HepG2 (cell line): Measurements from ENCODE around the gene FLAD1. TPM values are rescaled to one million over a fixed set of nuclear protein-coding genes. Genes with fewer than 3 reads are reported as not detected.
A peak's percentile ranks its signal among the peaks of the same experiment; 100 is the strongest.

ENCODE experiments used
- ATAC-seq: fragments of 200-7000 bp; cut with Tn5 transposase; 3 replicates; pipeline ENCODE4 v1.9.1; 2020; ENCODE audit warnings: mild to moderate bottlenecking, moderate library complexity
- BruUV-seq: library from RNA; stranded (reverse); fragments of 400-500 nt; replicated peaks from 2 replicates; lab custom pipeline; 2021; lab: Mats Ljungman, UMichigan
- CTCF ChIA-PET: fragments of 300-600 bp; formaldehyde crosslinking; extraction: SDS; loops from one replicate; lab custom pipeline; 2021; ENCODE audit warnings: low total read pairs, inconsistent platforms, low intra/inter-chr PET ratio; lab: Yijun Ruan, JAX
- POLR2A ChIA-PET: fragments of 350-600 bp; sonication (Branson Sonifier 250); formaldehyde crosslinking; loops from one replicate; lab custom pipeline; 2020; ENCODE audit warnings: antibody characterized with exemption, inconsistent platforms; lab: Yijun Ruan, JAX
- DNase-seq: peaks from one replicate; pipeline ENCODE4 v3.0.0-alpha.2; 2015; ENCODE audit warnings: low spot score
- FAIRE-seq: peaks from 3 replicates; lab custom pipeline; 2011; peaks lifted over from hg19 to GRCh38; lab: Jason Lieb, UNC
- H2AFZ ChIP-seq: one replicate; pipeline ENCODE4 v1.6.1; 2011; ENCODE audit warnings: low read length, inconsistent platforms
- H3K27ac ChIP-seq: fragments of 300-600 bp; 3 replicates; pipeline ENCODE4 v1.8.0; 2011; ENCODE audit warnings: mixed run types, mild to moderate bottlenecking, mixed read lengths, low read length, inconsistent platforms; ENCODE audit not compliant: insufficient read depth; ENCODE audit errors: extremely low read length
- H3K27me3 ChIP-seq, 2 experiments: fragments of 200-600 bp in 1 of 2; 2 replicates in 1 of 2; 3 replicates in 1 of 2; pipeline versions ENCODE4 v1.6.0 to v1.8.0; 2011; ENCODE audit warnings: low read length in 2 of 2, mild to moderate bottlenecking in 2 of 2, moderate library complexity in 2 of 2, inconsistent platforms in 1 of 2; ENCODE audit not compliant: insufficient read depth in 2 of 2, control insufficient read depth in 1 of 2
- H3K36me3 ChIP-seq, 2 experiments: fragments of 200-600 bp in 1 of 2; replicated peaks in 1 of 2; 2 replicates in 1 of 2; 3 replicates in 1 of 2; pipeline versions ENCODE4 v1.5.1 to v1.8.0; 2011; ENCODE audit warnings: low read length in 2 of 2, inconsistent platforms in 1 of 2; ENCODE audit not compliant: insufficient read depth in 2 of 2, control insufficient read depth in 1 of 2
- H3K4me1 ChIP-seq: 2 replicates; pipeline ENCODE4 v1.5.1; 2012; ENCODE audit warnings: low read length, inconsistent platforms; ENCODE audit not compliant: insufficient read depth
- H3K4me2 ChIP-seq: 2 replicates; pipeline ENCODE4 v1.6.0; 2011; ENCODE audit warnings: low read depth, low read length, inconsistent platforms
- H3K4me3 ChIP-seq, 3 experiments: fragments of 200-600 bp in 1 of 3; sonication (generic), shearing (Covaris generic) in 1 of 3; replicated peaks in 1 of 3; 2 replicates each; pipeline ENCODE4 v1.5.1; 2011 to 2016; ENCODE audit warnings: low read length in 3 of 3, inconsistent platforms in 2 of 3, low read depth in 2 of 3, mild to moderate bottlenecking in 2 of 3, control low read depth in 1 of 3, mixed read lengths in 1 of 3; ENCODE audit not compliant: insufficient read depth in 1 of 3
- H3K79me2 ChIP-seq: one replicate; pipeline ENCODE4 v1.6.1; 2011; ENCODE audit warnings: low read length, inconsistent platforms; ENCODE audit not compliant: insufficient read depth
- H3K9ac ChIP-seq: 2 replicates; pipeline ENCODE4 v1.6.0; 2011; ENCODE audit warnings: mild to moderate bottlenecking, low read depth, low read length, inconsistent platforms; ENCODE audit not compliant: insufficient read depth
- H3K9me3 ChIP-seq: 2 replicates; pipeline ENCODE4 v1.5.1; 2012; ENCODE audit warnings: mild to moderate bottlenecking, low read length
- H4K20me1 ChIP-seq: 2 replicates; pipeline ENCODE4 v1.6.0; 2011; ENCODE audit warnings: inconsistent platforms, mild to moderate bottlenecking, low read length, moderate library complexity; ENCODE audit not compliant: insufficient read depth
- ATM ChIP-seq: fragments of 450-650 bp; IDR thresholded peaks from 2 replicates; pipeline ENCODE4 v1.7.1; 2017; ENCODE audit warnings: mild to moderate bottlenecking, borderline replicate concordance
- FOXC1 ChIP-seq: sonication (generic); formaldehyde crosslinking; IDR thresholded peaks from 2 replicates; pipeline ENCODE4 v1.8.0; 2022; ENCODE audit warnings: mild to moderate bottlenecking, missing genetic modification reagents, borderline replicate concordance
- KLF16 ChIP-seq, 2 experiments: sonication (generic) in 1 of 2; formaldehyde crosslinking in 1 of 2; IDR thresholded peaks; 2 replicates each; pipeline versions ENCODE4 v1.6.1 to v1.8.0; 2016 to 2023; ENCODE audit warnings: missing genetic modification reagents in 2 of 2, missing compliant biosample characterization in 1 of 2
- ZNF10 ChIP-seq: sonication (generic); formaldehyde crosslinking; IDR thresholded peaks from 2 replicates; pipeline ENCODE4 v1.4.0; 2020; ENCODE audit warnings: mild to moderate bottlenecking, low read depth, missing genetic modification reagents, borderline replicate concordance
- ZNF207 ChIP-seq: fragments of 450-650 bp; IDR thresholded peaks from 2 replicates; pipeline ENCODE4 v1.6.1; 2016; ENCODE audit warnings: antibody characterized with exemption, borderline replicate concordance
- ZNF543 ChIP-seq: sonication (generic); formaldehyde crosslinking; IDR thresholded peaks from 2 replicates; pipeline ENCODE4 v1.4.0; 2020; ENCODE audit warnings: mild to moderate bottlenecking, missing genetic modification reagents
- ZNF556 ChIP-seq: sonication (generic); formaldehyde crosslinking; IDR thresholded peaks from 2 replicates; pipeline ENCODE4 v1.4.0; 2020; ENCODE audit warnings: mild to moderate bottlenecking, missing genetic modification reagents, borderline replicate concordance
- ZNF670 ChIP-seq: sonication (generic); formaldehyde crosslinking; IDR thresholded peaks from 2 replicates; pipeline ENCODE4 v1.8.0; 2022; ENCODE audit warnings: mild to moderate bottlenecking, missing genetic modification reagents, borderline replicate concordance
- ZSCAN5A ChIP-seq: sonication (generic); formaldehyde crosslinking; IDR thresholded peaks from 2 replicates; pipeline ENCODE4 v1.8.0; 2022; ENCODE audit warnings: mild to moderate bottlenecking, missing genetic modification reagents, borderline replicate concordance
- WGBS: methylation state at CpG from one replicate; pipeline ENCODE4 v1.1.6; 2017; ENCODE audit warnings: low lambda C conversion rate; 5-methylcytosine and 5-hydroxymethylcytosine counted together
- in situ Hi-C: cut with HindIII; loops from 2 replicates; pipeline ENCODE4 v1.10.0; 2017; ENCODE audit warnings: low pct_unique_long_range_greater_than_20kb; ENCODE audit not compliant: extremely low pct_ligation_motif_present
- intact Hi-C: fragments of 100-400 bp; cut with micrococcal nuclease; formaldehyde crosslinking; loops from one replicate; pipeline ENCODE4 v1.10.0; 2022; ENCODE audit not compliant: unreplicated experiment
- polyA plus RNA-seq, 8 experiments: library from polyadenylated mRNA; depleted of rRNA in 3 of 8; stranded (reverse) in 7 of 8; unstranded in 1 of 8; fragments of >200 nt; fragmentation: Illumina TruSeq in 4 of 8; extraction: Trizol in 4 of 8; gene quantifications; 2 replicates each; pipeline versions ENCODE4 v1.2.1 to v1.2.3, GENCODE V29; 2011 to 2016; ENCODE audit warnings: low read depth in 4 of 8, missing spikeins in 1 of 8, mixed read lengths in 1 of 8; ENCODE audit not compliant: insufficient read depth in 1 of 8
- total RNA-seq, 5 experiments: library from RNA; depleted of rRNA; stranded (reverse); fragments of >200 nt; fragmentation: Illumina TruSeq; extraction: Trizol; gene quantifications; 2 replicates each; pipeline ENCODE4 v1.2.3, GENCODE V29; 2016; ENCODE audit warnings: low read depth in 1 of 5

FLAD1 gene
- total and polyA plus RNA-seq, 2 of the 13 experiments (the other 11 are each of a cell fraction or from before 2014, with no cell fraction given) = 25.9 to 32.8 TPM

DNA sequence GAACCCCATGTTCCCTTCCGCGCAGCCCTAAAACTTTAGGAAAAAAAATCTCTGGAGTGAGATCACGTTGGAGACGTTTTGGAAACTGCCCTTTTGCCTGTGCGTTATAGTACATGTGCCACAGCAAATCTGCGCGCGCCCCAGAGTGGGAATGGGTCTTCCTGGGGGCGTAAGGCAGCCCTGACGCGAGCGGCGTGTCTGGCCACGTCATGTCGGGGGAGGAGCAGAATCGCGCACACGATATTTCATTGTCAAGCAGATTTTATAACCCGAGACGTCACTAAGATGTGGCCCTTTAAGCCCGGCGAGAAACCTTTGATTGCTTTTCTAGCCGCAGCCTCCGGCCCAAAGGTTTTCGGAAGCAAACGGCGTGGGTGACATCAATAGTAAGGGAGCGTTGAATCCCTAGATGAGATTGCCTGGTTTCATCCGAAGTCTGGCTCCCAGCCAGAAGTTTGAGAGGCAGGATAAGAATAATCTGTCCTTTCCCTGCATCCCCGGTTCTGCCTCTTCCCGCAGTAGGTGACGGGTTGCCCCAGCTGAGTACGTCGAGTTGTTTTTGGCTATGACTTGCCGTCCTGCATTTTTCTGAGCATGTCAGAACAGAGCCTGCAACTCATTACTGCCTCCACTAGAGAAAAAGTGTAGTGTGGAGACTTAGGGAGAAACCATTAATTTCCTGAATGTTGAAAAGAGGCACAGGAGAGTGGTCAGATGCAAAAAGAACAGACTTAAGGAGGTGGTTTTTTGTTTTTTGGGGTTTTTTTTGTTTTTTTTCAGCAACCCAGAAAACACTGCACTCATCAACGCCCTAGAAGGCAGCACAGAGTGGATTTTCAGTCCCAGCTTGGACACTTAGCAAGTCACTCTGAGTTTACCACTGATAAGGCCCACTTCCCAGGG is 45.8 kb upstream of the FLAD1 start (continued):
- TF ChIP-seq ZSCAN5A (CRISPR knock-in tag) (no peak; the same call in 1 of the 2 replicates), ZNF543 (CRISPR knock-in tag) (no peak), KLF16 (CRISPR knock-in tag; IDR thresholded peaks at IDR 0.05) (no peak)
- TF ChIP-seq, all 625 proteins: peak for 52

GRCh38 chr1:154937988-154938386 is 45.2 kb upstream of the FLAD1 start:
- Histone ChIP-seq H3K4me1 (peaks cover 74% of the 10 kb centered on the region), H2AFZ (no peak overlapping the region), H3K9ac (peak overlapping the region; percentile 95), H3K9me3 (no peaks in the 10 kb centered on the region), H3K4me2 (peak overlapping the region; percentile 91), H3K79me2 (no peaks in the 10 kb centered on the region), H3K27ac (peak overlapping the region; percentile 99), H3K4me3 (peak overlapping the region; percentile 57 to 77 (median 69); a peak in 4 of 6 replicates), H3K27me3 (no peaks in the 10 kb centered on the region), H4K20me1 (no peaks in the 10 kb centered on the region), H3K36me3 (no peaks in the 10 kb centered on the region)
- no peak for TF ChIP-seq ZNF670 (CRISPR knock-in tag)
- TF ChIP-seq ZNF556 (CRISPR knock-in tag) = no peak
- TF ChIP-seq ZNF207 = no peak
- no peak for TF ChIP-seq ZNF10
- no peak for TF ChIP-seq FOXC1
- TF ChIP-seq ATM = no peak
- ChIA-PET POLR2A (interaction anchor here (1.1 to 2.6 kb wide), 2 partner anchors 33 to 35 kb away, joined by 3 to 28 read pairs; partner anchors contain the start of gene SHC1), CTCF (no interaction called here)
- ATAC-seq (no peak), FAIRE-seq (no peak), DNase-seq (no peak)
- 58% methylated on average over 8 of the region's 8 CpGs for WGBS
- in situ Hi-C loops = no loop called here
- BruUV-seq = no TSS peak
- intact Hi-C loops = loop anchor here (2.0 kb wide), 1 partner anchor 31 kb away; no protein-coding TSS in a partner anchor
